HG03135 (cell line): ENCODE measurements around the gene C1orf21.
"Not testable (repeated sequence)": the region's sequence is repeated elsewhere in the genome, so short reads cannot be mapped to it uniquely, and the experiment has no call there.

ENCODE experiments used
- ATAC-seq: cut with Tn5 transposase; IDR thresholded peaks from one replicate; pipeline ENCODE4 v1.9.1; 2021; ENCODE audit warnings: mild to moderate bottlenecking, moderate library complexity; ENCODE audit not compliant: unreplicated experiment

The C1orf21 gene

GRCh38 chr1:184593597-184593996 is 206.8 kb downstream of the C1orf21 start:
- ATAC-seq, result no peak

DNA sequence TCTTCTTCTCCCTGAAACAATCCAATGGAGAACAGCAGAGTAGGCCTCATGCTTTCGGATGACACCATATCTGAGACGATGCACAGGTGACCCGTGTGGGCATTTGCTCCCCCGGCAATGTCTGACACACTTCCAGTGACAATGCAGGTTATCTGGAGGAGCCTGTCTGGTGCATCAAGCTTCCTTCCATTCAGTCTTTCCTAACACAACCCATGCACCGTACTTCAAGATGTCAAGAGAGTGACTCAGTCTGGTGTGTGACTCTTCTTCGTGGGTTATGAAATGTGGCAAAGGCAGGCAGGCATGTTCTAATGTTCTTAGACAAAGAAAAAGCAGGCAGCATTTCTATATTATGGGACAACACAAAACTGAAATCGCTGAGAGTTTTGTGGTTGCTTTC is 208.8 kb downstream of the C1orf21 start:
- ATAC-seq, result no peak

GRCh38 chr1:184596950-184597645 is 210.3 kb downstream of the C1orf21 start:
- ATAC-seq, result no peak

GRCh38 chr1:184597650-184598357 is 211.0 kb downstream of the C1orf21 start:
- no peak for ATAC-seq

GRCh38 chr1:184598403-184599193 is 211.8 kb downstream of the C1orf21 start:
- ATAC-seq, result no peak

- no peak for ATAC-seq
These were observed 217.5 kb downstream of the C1orf21 start for GRCh38 chr1:184604152-184604900.

- no peak for ATAC-seq
These were observed 219.1 kb downstream of the C1orf21 start for GRCh38 chr1:184605941-184606340.

GRCh38 chr1:184606786-184607185 is 220.0 kb downstream of the C1orf21 start:
- no peak for ATAC-seq

- no peak for ATAC-seq
These were observed 221.8 kb downstream of the C1orf21 start for GRCh38 chr1:184608581-184608980.

DNA sequence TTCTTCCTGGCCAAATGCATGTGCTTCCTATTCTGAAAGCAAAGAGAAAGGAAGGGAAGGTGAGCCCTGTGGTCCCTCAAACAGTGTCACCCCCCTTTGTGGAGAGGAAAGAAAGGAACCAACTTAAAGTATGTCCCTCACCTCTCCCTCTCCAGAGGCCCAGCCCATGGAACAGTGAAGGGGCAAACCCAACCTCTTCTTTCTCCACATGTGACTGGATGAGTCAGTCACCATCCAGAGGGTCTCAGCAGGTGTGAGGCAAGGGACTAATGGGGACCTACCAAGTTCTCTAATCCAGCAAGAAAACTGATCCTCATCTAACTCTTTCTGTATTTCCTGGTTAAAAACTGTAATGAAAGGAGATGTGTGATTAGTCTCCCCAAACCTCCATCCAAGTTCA is 222.2 kb downstream of the C1orf21 start:
- no peak for ATAC-seq

DNA sequence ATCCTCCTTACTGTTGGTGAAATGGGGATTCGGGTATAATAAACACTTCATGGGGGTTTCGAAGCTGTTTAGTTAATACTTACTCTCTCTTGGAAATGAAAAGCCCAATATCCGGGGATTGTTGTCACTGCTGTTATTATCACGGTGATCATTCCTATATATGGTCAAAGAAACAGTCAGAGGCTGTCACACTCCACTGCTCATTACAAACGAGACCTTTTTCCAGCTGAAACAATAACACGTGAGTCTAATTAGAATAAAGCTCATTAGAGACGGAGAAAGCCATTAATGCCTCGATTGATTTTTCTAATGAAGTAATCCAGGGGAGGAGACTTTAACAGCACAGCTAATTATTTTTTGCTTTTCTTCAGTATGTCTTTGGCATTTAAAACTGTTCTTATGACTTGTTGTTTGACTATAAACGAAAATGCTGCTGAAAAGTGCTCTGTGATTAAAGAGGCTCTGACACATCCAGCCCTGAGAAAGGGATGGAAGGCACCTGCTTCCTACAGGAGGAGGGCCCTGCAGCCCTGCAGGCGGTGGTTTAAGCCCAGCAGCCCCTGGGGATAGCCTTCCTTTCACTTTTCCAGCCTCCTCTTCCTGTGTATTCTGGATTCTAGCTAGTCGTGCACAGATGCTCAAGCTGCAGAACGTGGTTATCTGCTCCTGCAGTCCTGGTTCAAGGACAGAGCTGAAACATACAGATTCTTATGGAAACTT is 224.2 kb downstream of the C1orf21 start:
- ATAC-seq, result no peak

DNA sequence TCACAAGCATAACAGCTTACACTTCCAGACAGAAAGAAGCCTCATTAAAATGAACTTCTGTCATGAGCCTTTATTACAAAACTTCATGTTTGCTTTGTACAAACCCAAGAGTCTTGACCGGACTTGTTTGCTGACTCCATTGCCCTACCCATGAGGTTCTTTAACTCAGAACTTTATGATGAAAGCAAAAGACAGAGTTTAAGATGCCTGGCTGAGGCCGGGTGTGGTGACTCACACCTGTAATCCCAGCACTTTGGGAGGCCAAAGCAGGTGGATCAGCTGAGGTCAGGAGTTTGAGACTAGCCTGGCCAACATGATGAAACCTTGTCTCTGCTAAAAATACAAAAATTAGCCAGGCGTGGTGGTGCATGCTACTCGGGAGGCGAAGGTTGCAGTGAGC is 225.4 kb downstream of the C1orf21 start:
- ATAC-seq, result not testable (repeated sequence)

- no peak for ATAC-seq
These were observed 227.8 kb downstream of the C1orf21 start for GRCh38 chr1:184614667-184615066.

- no peak for ATAC-seq
These were observed 228.5 kb downstream of the C1orf21 start for GRCh38 chr1:184615301-184615700.

- ATAC-seq, result no peak
These were observed 229.7 kb downstream of the C1orf21 start for GRCh38 chr1:184616504-184616903.

- ATAC-seq, result no peak
These were observed 230.7 kb downstream of the C1orf21 start for GRCh38 chr1:184617433-184618029.

DNA sequence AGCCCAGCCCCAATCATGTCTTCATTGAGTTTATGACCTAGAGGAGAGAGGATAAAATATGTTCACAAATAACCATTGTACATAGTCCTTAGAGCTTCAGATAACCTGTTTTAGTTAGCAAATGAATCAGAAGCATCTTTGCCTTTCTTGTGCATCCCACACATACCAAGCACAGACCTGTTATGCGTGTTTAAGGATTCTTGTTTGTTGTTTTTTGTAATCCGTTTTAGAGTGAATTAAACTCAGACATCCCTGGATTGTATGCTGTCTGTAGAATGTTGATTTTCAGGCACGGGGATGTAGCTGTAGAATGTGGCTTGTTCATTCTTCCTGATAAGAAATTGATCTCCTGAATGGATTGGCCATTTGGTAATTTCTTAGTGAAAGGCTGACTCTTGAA is 232.0 kb downstream of the C1orf21 start:
- ATAC-seq, result no peak

- no peak for ATAC-seq
These were observed 233.6 kb downstream of the C1orf21 start for GRCh38 chr1:184620469-184620868.

DNA sequence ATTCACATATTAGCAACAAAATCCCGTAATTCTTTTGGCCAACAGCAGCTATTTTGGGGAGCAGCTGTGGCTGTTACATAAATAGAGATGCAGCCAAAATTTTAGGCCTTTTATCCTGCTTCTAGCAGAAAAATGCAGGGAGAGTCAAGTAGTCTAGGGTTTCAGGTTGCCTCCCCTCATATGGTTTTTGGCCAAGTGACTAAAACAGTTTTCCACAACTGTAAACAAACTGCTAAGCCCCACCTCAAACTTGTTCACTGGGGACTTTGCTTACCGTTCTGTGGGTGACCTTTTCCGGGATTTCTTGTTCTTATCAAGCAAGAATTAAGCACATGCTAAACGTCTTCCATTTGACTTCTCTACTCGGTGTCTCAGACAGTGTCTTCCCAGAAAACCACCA is 234.4 kb downstream of the C1orf21 start:
- no peak for ATAC-seq
